Type B pancreatic cell (in vitro differentiated cells): ENCODE measurements around the gene PRKG1. TPM values are rescaled to one million over a fixed set of nuclear protein-coding genes. Genes with fewer than 3 reads are reported as not detected.

Experiments
- DNase-seq: peaks from one replicate; pipeline ENCODE4 v3.0.0; 2021; ENCODE audit warnings: mixed read lengths; ENCODE audit not compliant: unreplicated experiment; ENCODE audit errors: extremely low spot score
- H3K27ac Mint-ChIP-seq: 2 replicates; pipeline ENCODE4 v1.8.0; 2021; ENCODE audit warnings: mild to moderate bottlenecking, mixed read lengths
- H3K27me3 Mint-ChIP-seq: 2 replicates; pipeline ENCODE4 v1.8.0; 2021; ENCODE audit warnings: mixed read lengths
- H3K36me3 Mint-ChIP-seq: 2 replicates; pipeline ENCODE4 v1.8.0; 2021; ENCODE audit warnings: mixed read lengths
- H3K4me1 Mint-ChIP-seq: one replicate; pipeline ENCODE4 v1.8.0; 2021; ENCODE audit warnings: mixed read lengths; ENCODE audit not compliant: unreplicated experiment
- H3K4me3 Mint-ChIP-seq: 2 replicates; pipeline ENCODE4 v1.8.0; 2021; ENCODE audit warnings: mild to moderate bottlenecking, mixed read lengths
- H3K9me3 Mint-ChIP-seq: 2 replicates; pipeline ENCODE4 v1.8.0; 2021; ENCODE audit warnings: mixed read lengths
- CTCF ChIP-seq: fragments of 200-600 bp; sonication (generic); conservative IDR thresholded peaks from 2 replicates; pipeline ENCODE4 v1.5.0; 2021; ENCODE audit warnings: antibody characterized with exemption, mild to moderate bottlenecking
- total RNA-seq: library from RNA; stranded (reverse); gene quantifications from 2 replicates; pipeline ENCODE4 v1.2.1, GENCODE V29; 2021; ENCODE audit warnings: low replicate concordance

Gene PRKG1
- total RNA-seq, 1 donor from 2014 or later: 12.3 TPM

- no peak for TF ChIP-seq CTCF
- peaks cover 13% of the 10 kb centered on the region for H3K4me1 Mint-ChIP-seq
- no peak overlapping the region for H3K27ac Mint-ChIP-seq
- H3K9me3 Mint-ChIP-seq: no peaks in the 10 kb centered on the region
- DNase-seq: no peak
- H3K36me3 Mint-ChIP-seq: no peaks in the 10 kb centered on the region
- no peak overlapping the region for H3K4me3 Mint-ChIP-seq
- peaks cover 3% of the 10 kb centered on the region for H3K27me3 Mint-ChIP-seq
These were observed 818.0 kb downstream of the PRKG1 start for GRCh38 chr10:51892313-51892712.

GRCh38 chr10:51892965-51893658 is 818.8 kb downstream of the PRKG1 start:
- no peak for DNase-seq
- Mint-ChIP-seq H3K27ac (no peak overlapping the region), H3K27me3 (peaks cover 3% of the 10 kb centered on the region), H3K9me3 (no peaks in the 10 kb centered on the region), H3K36me3 (no peaks in the 10 kb centered on the region), H3K4me1 (peaks cover 13% of the 10 kb centered on the region), H3K4me3 (no peak overlapping the region)
- peak; percentile 64 for TF ChIP-seq CTCF

- H3K4me3 Mint-ChIP-seq: no peak overlapping the region
These were observed 820.7 kb downstream of the PRKG1 start for GRCh38 chr10:51894771-51895578.

GRCh38 chr10:51896849-51897248 is 822.6 kb downstream of the PRKG1 start:
- no peak for DNase-seq
- H3K36me3 Mint-ChIP-seq: no peaks in the 10 kb centered on the region

More at GRCh38 chr10:51894771-51895578, 820.7 kb downstream of the PRKG1 start:
- no peak for TF ChIP-seq CTCF
- H3K4me1 Mint-ChIP-seq: peaks cover 13% of the 10 kb centered on the region
- H3K9me3 Mint-ChIP-seq: no peaks in the 10 kb centered on the region
- H3K27me3 Mint-ChIP-seq: peaks cover 3% of the 10 kb centered on the region
- H3K27ac Mint-ChIP-seq: no peak overlapping the region
- no peaks in the 10 kb centered on the region for H3K36me3 Mint-ChIP-seq
- DNase-seq: no peak

GRCh38 chr10:51897560-51897959 is 823.3 kb downstream of the PRKG1 start:
- Mint-ChIP-seq H3K4me3 (no peak overlapping the region), H3K36me3 (no peaks in the 10 kb centered on the region), H3K4me1 (peaks cover 13% of the 10 kb centered on the region), H3K27me3 (peaks cover 3% of the 10 kb centered on the region), H3K27ac (no peak overlapping the region), H3K9me3 (no peaks in the 10 kb centered on the region)
- DNase-seq: no peak
- no peak for TF ChIP-seq CTCF

More at GRCh38 chr10:51896849-51897248, 822.6 kb downstream of the PRKG1 start:
- Mint-ChIP-seq H3K27me3 (peaks cover 3% of the 10 kb centered on the region), H3K9me3 (no peaks in the 10 kb centered on the region), H3K27ac (no peak overlapping the region), H3K4me3 (no peak overlapping the region), H3K4me1 (peaks cover 13% of the 10 kb centered on the region)
- no peak for TF ChIP-seq CTCF
